Measurements from ENCODE around the gene SUCLG2.

The SUCLG2 gene

GRCh38 chr3:67376416-67376815 is 278.0 kb downstream of the SUCLG2 start:
- DNase-seq, result no peak

GRCh38 chr3:67375976-67376375 is 278.4 kb downstream of the SUCLG2 start:
- no peak for DNase-seq

GRCh38 chr3:67362686-67363085 is 291.7 kb downstream of the SUCLG2 start:
- peak; percentile 19 for DNase-seq

DNA sequence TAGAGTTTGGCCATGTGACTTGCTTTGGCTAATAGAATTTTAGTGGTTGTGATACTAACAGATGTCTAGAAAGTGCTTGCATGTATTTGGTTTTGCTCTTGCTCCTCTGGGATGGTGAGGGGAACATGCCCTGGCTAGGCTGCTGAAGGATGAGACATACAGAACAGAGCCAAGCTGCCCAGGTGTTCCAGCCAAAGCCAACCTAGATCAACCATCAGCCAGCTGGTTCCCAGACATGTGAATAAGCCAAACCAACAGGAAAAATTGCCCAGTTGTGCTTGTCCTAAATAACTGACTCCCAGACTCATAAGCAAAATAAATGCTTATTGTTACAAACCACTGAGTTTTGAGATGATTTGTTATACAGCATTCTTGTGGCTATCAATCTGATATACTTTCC is 292.6 kb downstream of the SUCLG2 start:
- no peak for DNase-seq

DNA sequence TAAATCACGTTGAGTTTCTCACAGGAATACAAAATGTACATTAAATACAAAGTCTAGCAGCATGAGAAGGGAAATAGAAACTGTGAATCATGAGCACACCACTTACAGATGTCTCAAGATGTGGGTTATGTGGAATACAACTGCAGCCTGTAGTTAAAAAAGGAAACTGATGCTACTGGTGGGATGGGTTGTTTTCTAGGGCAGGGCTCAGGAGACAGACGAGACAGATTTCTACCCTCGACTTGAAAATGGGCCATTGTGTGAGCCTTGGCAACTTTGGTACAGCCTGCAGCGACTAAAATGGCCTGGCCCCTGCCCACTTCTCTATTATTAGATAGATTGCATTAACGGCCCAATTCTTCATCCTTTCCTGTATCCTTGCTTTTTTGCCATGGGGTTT is 293.1 kb downstream of the SUCLG2 start:
- DNase-seq, result no peak

GRCh38 chr3:67357610-67358458 is 296.6 kb downstream of the SUCLG2 start:
- DNase-seq, result peak; percentile 35

- peak; percentile 63 for DNase-seq
Observed at GRCh38 chr3:67349551-67350174, 304.7 kb downstream of the SUCLG2 start.

- DNase-seq, result no peak
Observed at GRCh38 chr3:67346081-67346480, 308.3 kb downstream of the SUCLG2 start.

- DNase-seq, result peak; percentile 1
Observed at GRCh38 chr3:67335813-67336212, 318.6 kb downstream of the SUCLG2 start.

DNA sequence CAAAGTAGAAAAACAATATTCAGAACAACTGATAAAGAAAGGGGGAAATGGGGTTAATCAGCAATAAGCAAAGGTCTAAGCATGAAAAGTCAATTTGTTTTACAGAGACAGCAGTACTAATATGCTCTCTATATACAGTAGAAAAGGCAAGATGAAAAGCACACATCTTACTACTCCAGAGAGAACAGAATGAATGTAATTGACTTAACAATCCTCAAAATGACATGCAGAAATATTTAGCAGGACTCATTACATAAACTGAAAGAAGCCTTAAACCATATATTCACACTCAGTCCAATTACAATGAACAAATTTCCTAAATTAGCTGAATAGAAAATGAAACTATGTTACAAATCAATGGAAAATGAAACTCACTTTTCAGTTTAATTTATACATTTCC is 319.8 kb downstream of the SUCLG2 start:
- DNase-seq, result no peak

GRCh38 chr3:67329358-67329757 is 325.1 kb downstream of the SUCLG2 start:
- DNase-seq, result no peak

- no peak for DNase-seq
Observed at GRCh38 chr3:67327582-67327981, 326.8 kb downstream of the SUCLG2 start.

DNA sequence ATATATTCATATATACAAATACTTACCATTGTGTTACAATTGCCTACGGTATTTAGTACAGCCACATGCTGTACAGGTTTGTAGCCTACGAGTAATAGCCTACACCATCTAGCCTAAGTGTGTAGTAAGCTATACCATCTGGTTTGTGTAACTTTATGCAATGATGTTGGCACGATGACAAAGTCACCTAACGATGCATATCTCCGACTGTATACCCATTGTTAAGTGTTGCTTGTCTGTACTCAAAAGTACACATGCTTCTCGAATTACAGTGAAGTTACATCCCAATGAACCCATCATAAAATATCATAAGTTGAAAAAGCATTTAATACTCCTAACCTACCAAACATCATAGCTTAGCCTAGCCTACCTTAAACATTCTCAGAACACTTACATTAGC is 329.2 kb downstream of the SUCLG2 start:
- no peak for DNase-seq
